Measurements from ENCODE around the gene ACMSD.
"Not testable (repeated sequence)": the region's sequence is repeated elsewhere in the genome, so short reads cannot be mapped to it uniquely, and the experiment has no call there.

The ACMSD gene

DNA sequence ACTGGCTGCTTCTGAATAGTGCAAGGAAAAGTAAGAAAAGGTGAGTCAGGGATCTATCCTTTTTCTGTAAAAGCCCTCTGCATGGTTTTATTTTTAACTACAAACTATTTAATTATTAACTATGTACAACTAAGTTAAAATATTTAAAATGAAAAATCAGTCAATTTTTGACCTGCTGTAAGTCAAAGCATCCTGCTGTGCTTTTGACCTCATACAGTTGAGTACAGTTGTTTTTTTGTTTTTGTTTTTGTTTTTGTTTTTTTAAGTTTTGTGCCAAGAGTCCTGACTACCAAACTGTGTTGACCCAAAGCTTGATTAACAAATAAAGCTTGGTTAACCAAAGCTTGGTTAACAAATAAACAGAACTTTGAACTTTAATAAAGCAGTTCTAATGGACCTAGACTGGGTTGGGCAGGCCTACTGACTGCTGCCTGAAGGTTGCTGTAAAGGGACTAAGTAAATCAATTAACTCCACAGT, at the start of gene ACMSD:
Gene ACMSD, plus strand, starts transcription at position 474 of the 478 bp plus-strand sequence. CDS start 67 bp downstream, outside the sequence.
- DNase-seq, result no peak

DNA sequence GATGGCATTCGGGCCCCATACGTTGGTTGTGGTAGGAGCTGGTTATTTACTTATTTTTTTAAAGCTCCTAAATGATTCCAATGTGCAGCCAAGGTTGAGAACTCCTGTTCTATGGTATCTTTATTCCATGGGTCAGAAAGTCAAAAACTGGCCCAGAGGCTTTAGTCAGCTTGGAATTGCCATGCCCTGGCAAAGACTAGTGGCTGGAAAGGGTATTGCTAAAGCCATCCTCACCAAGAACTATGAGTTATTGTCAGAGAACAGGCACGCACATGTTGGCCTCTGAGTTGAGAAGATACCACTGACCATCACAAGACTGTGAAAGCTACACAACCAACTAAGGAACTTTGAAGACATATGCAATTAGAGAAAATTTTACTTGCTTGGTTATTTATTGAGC, 47.9 kb upstream of the ACMSD start:
- no peak for DNase-seq

GRCh38 chr2:134791616-134792015, 46.8 kb upstream of the ACMSD start:
- DNase-seq, result no peak

DNA sequence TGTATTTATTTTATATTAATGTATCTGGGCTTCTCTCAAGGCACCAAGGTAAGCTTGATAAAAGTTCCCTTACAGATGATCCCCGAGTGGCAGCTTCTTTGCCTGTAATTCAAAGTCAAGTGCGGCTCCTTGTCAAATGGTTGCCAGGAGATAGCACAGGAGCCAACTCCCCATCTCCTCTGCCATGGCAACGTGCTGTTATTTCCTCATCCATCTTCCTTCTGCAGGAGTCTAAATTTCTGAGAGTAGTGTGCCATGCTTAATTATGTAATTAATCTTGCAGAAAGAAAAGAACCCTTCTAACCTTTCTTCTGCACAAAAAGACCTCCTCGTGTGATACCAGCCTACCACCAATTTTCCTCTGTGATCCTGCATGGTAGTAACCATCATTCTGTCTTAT, 46.2 kb upstream of the ACMSD start:
- no peak for DNase-seq

- no peak for DNase-seq
These were observed 42.7 kb upstream of the ACMSD start for GRCh38 chr2:134795765-134796164.

- DNase-seq, result no peak
These were observed 42.0 kb upstream of the ACMSD start for GRCh38 chr2:134796373-134796772.

DNA sequence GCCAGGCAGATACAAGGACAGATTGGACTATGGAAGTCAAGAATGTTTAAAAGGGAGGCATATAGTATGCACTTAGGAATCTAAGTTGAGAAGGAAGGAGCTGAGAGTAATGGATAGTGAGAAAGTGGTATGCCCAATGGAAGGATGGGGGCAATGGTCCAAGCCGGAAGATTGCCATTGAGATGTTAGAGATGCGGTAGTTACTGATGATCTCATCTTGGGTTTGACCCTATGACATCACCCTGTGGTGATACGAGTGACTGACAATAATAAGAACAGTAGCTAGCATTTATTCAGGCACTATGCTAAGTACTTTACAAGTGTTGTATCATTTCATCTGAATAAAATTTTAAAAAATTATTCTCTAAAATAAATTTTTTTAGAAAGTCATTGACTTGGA, 38.5 kb upstream of the ACMSD start:
- no peak for DNase-seq

DNA sequence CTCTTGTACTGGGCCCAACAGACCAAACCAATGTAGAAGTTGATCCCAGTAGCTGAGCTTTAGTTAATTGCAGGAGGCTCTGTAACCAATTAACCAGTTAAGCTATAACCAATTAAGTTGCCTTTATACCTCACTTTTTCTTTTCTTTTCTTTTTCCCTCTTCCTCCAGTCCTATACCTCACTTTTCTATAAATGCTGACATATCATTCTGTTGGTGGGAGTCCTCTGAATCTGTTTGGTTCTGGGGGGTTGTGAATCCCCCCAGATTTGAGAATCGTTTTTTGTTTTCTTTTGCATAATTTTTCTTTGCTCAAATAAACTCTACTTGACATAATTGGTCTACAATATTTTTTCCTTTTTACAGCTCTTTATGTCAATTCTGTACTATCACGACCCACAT, 38.1 kb upstream of the ACMSD start:
- DNase-seq, result no peak

GRCh38 chr2:134803609-134804405, 34.6 kb upstream of the ACMSD start:
- DNase-seq, result not testable (repeated sequence)

- DNase-seq, result no peak
These were observed 22.7 kb upstream of the ACMSD start for GRCh38 chr2:134815741-134816140.

DNA sequence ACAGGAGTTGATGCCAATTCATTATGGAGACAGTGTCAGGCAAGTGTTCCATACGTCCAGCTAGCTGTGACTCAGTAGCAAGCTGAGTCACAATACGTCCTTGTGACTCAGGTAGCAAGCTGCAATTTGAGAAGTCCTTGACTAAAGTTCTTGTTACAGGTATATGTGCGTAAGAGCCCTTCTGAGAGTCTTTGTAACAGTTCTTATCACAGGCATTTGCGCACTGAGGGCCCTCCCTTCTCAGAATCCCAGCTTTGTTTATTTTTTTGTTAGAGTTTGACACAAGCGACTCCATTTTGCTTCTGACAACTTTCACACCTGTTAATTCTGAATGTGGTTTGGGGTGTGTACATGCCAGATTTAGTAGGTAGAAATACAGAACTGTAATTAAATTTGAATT, 20.1 kb upstream of the ACMSD start:
- no peak for DNase-seq

- DNase-seq, result no peak
These were observed 19.1 kb upstream of the ACMSD start for GRCh38 chr2:134819334-134819733.

DNA sequence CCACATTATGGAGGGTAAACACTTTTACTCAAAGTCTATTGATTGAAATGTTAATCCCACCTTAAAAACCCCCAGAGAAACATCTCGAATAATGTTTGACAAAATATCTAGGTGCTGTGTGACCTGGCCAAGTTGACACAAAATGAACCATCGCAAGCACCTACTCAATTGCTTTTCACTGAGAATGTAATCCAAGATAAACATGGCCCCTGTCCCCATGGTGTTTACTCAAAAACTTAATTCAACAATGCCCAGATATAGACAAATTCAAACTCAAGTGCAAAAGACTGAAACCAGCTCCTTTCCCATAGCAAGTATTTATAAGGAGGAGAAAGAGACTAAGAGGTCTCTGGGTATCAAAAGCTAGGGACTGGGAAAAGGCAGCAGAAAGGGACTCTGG, 15.0 kb upstream of the ACMSD start:
- no peak for DNase-seq

DNA sequence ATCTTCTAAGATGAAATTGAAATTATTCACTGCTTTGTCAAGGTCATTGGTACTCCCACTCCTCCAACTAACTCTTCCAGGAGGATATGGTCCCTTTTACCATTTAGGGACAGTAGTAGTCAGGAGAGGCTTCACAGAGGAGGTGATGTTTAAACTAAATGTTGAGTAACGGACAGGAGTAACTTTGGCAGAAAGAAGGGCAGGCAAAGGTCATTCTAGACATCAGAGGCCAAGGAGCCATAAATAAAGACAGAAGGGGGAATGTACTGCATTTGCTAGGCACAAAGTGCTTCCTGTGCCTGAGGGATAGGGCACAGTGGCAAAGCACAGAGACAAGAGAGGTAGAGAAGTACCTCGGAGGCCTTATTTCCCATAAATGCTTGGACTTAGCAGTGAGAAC, 14.6 kb upstream of the ACMSD start:
- no peak for DNase-seq

- DNase-seq, result not testable (repeated sequence)
These were observed 12.7 kb upstream of the ACMSD start for GRCh38 chr2:134825716-134826115.

GRCh38 chr2:134835471-134835870, 2.9 kb upstream of the ACMSD start:
- DNase-seq, result no peak

DNA sequence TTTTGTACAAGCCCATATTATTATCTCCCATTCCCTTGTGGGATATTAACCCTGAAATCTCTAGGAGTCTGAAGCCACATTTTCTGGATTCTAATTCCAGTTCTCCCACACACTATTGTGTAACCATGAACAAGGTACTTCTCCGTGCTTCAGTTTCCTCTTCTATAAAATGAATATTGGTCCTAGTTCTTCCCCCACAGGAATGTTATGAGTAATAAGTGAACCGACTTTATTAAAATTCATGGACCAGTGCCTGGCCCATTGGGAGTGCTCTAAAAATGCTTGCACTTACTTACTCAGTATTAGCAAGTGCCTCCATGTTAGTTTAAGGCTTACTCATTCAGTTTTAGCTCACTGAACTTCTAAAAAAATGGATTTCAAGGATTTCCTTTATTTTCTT, 1.4 kb upstream of the ACMSD start:
- no peak for DNase-seq

- DNase-seq, result no peak
These were observed 1.2 kb downstream of the ACMSD start for GRCh38 chr2:134839649-134840048.

GRCh38 chr2:134842930-134843490, 4.6 kb downstream of the ACMSD start:
- DNase-seq, result no peak

GRCh38 chr2:134843968-134844367, 5.6 kb downstream of the ACMSD start:
- no peak for DNase-seq

GRCh38 chr2:134845028-134845427, 6.6 kb downstream of the ACMSD start:
- DNase-seq, result no peak

DNA sequence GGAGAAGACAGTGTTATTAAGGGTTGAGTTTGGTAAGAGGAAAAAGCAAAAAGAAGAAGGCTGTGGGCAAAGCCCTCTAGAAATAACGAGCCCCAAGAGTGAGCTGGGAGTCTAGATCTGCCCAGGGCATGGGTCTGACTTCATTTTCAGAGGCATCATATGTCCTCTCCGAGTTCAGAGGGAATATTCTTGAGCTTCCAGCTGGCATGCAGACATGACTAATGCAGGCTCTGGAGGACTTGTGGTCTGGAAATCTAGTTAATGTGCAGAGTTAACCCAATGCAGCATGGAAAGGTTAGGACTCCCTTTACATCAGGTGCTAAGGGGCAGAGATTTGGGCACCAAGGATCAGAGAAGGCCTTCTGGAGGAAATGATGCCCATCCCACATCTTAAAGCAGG, 7.3 kb downstream of the ACMSD start:
- no peak for DNase-seq

DNA sequence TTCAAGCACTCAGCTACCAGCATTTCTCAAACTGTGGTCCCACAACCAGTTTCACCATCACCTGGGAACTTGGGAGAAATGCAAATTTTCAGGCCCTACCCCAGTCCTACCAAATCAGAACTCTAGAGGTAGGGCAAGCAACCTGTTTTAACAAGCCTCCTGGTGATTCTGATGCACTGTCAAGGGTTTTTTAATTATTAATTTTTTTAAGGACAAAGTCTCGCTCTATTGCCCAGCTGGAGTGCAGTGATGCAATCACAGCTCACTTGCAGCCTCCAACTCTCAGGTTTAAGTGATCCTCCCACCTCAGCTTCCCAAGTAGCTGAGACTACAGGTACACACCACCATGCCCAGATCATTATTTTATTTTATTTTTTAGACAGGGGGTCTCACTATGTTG, 7.8 kb downstream of the ACMSD start:
- DNase-seq, result no peak

- DNase-seq, result not testable (repeated sequence)
These were observed 9.2 kb downstream of the ACMSD start for GRCh38 chr2:134847582-134847981.

DNA sequence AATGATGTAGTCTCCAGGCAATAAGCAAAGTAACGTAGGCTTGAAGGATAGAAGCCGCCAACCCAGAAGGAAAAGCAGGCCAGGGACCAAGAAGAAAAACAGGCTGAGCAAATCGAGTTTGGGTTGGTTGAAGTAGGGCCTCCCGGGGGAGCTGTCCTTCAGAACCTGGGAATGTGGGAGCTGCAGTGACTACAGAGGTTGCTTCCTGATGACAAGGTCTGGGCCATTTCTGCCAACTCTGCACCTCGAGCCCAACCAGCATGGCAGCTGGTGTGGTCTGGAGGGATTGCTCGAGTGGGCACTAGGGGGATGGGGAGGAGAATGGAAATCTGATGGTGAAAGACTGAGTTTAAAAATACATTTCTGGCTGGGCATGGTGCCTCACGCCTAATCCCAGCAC, 14.1 kb downstream of the ACMSD start:
- no peak for DNase-seq
